Adrenal gland (tissue), 12 donors: ENCODE measurements around the gene SNRPN. TPM values are rescaled to one million over a fixed set of nuclear protein-coding genes. Genes with fewer than 3 reads are reported as not detected.

Experiments
- DNase-seq, 7 donors: peaks; one replicate each; pipeline ENCODE4 v3.0.0-alpha.2; 2019 to 2020
- H3K27ac ChIP-seq, 5 donors: fragments of 200-600 bp; sonication (generic) in 4 of 5; 1 replicate in 3 of 5; 2 replicates in 2 of 5; pipeline versions ENCODE4 v1.5.1 to v1.8.0; 2016 to 2020; ENCODE audit warnings: mild to moderate bottlenecking in 1 of 5
- H3K27me3 ChIP-seq: fragments of 200-600 bp; 2 replicates; pipeline ENCODE4 v1.8.0; 2021
- H3K36me3 ChIP-seq, 2 donors: fragments of 200-600 bp; replicated peaks in 1 of 2; 1 replicate in 1 of 2; 2 replicates in 1 of 2; pipeline versions ENCODE4 v1.5.1 to v1.8.0; 2018 to 2022
- H3K4me1 ChIP-seq, 2 donors: fragments of 200-600 bp; replicated peaks in 1 of 2; 1 replicate in 1 of 2; 2 replicates in 1 of 2; pipeline versions ENCODE4 v1.5.1 to v1.8.0; 2018 to 2021
- H3K4me3 ChIP-seq, 4 donors: fragments of 200-600 bp; sonication (generic) in 3 of 4; one replicate each; pipeline ENCODE4 v1.5.1; 2016 to 2018
- H3K9me3 ChIP-seq, 3 donors: fragments of 200-600 bp; sonication (generic) in 1 of 3; replicated peaks in 1 of 3; 1 replicate in 2 of 3; 2 replicates in 1 of 3; pipeline versions ENCODE4 v1.5.1 to v1.8.0; 2016 to 2021
- POLR2A ChIP-seq, 2 donors: fragments of 450-650 bp; IDR thresholded peaks; one replicate each; pipeline ENCODE4 v1.6.1; 2017; ENCODE audit warnings: antibody characterized with exemption in 2 of 2, mild to moderate bottlenecking in 2 of 2, moderate library complexity in 1 of 2
- WGBS, 4 donors: extraction: QIAGEN DNeasy Blood & Tissue Kit in 2 of 4; methylation state at CpG; one replicate each; pipeline versions ENCODE4 v1.1.5 to v1.1.7; 2013 to 2017; 5-methylcytosine and 5-hydroxymethylcytosine counted together
- intact Hi-C, 2 donors: fragments of 100-400 bp; cut with DNase I; formaldehyde crosslinking; loops; one replicate each; pipeline versions ENCODE4 v1.14.1 to v1.15.0; 2022 to 2023
- polyA plus RNA-seq, 3 donors: library from polyadenylated mRNA; stranded (reverse); fragments of 200-250 nt in 2 of 3; fragments of 350-450 nt in 1 of 3; fragmentation: Illumina TruSeq in 1 of 3; extraction: RNeasy Lipid Tissue Mini Kit (QIAGEN cat#74804) in 1 of 3; gene quantifications; one replicate each; pipeline ENCODE4 v1.2.3, GENCODE V29; 2013 to 2014
- total RNA-seq, 9 donors: library from RNA; depleted of rRNA in 4 of 9; stranded (reverse); fragments of >200 nt in 4 of 9; fragments of 120-200 nt in 1 of 9; fragmentation: NEBNext Ultra II Directional in 1 of 9; extraction: Animal tissue kit (Norgen Biotek cat#: 25700) in 1 of 9; gene quantifications; one replicate each; pipeline versions ENCODE4 v1.1.0 to v1.2.4, GENCODE V29; 2013 to 2023
- TF ChIP-seq, protein P1 (sequence below), 6 experiments: fragments of 450-650 bp in 4 of 6; fragments of 200-600 bp in 2 of 6; sonication (generic) in 1 of 6; IDR thresholded peaks; 1 replicate in 5 of 6; 2 replicates in 1 of 6; pipeline versions ENCODE4 v1.5.1 to v1.8.0; 2016 to 2021; ENCODE audit warnings: antibody characterized with exemption in 6 of 6, mild to moderate bottlenecking in 2 of 6, moderate library complexity in 1 of 6
- donor health status: healthy with polysubstance abuse.
- donor health status: Bipolar disorder and iron deficiency.
- donor health status: DM: yes; HTN: yes; CAD: no.
- donor health status: DM: no; HTN: no; CAD: no.
- donor health status: DM: no; HTN: no; CAD: no.
- donor health status: DM: yes; HTN: yes; CAD: no.

The SNRPN gene
- total and polyA plus RNA-seq, 12 donors: 164 to 394 (median 222) TPM

DNA sequence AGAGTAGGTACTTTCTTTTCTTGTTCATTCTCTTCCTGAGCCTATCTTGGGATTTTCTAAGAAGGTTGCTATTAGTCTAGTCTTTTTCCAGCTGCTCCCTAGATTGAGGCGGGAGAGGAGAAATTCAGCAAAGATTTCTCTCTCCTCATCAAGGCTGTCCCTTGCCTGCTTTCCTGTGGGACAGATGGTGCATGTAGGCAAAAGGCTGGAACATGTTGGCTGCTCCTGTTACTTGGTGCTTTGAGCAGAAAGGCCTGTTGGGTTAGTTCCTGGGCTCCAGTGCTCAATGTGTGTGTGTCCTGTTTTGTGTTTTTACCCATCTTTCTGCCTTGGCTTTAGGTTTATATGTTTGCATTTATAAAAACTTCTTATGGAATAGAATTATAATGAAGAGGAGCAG is 9.1 kb upstream of the SNRPN start:
- H3K27me3 ChIP-seq: no peaks in the 10 kb centered on the region
- no peaks in the 10 kb centered on the region for H3K36me3 ChIP-seq
- no peak overlapping the region for H3K4me3 ChIP-seq
- TF ChIP-seq, protein P1, sequence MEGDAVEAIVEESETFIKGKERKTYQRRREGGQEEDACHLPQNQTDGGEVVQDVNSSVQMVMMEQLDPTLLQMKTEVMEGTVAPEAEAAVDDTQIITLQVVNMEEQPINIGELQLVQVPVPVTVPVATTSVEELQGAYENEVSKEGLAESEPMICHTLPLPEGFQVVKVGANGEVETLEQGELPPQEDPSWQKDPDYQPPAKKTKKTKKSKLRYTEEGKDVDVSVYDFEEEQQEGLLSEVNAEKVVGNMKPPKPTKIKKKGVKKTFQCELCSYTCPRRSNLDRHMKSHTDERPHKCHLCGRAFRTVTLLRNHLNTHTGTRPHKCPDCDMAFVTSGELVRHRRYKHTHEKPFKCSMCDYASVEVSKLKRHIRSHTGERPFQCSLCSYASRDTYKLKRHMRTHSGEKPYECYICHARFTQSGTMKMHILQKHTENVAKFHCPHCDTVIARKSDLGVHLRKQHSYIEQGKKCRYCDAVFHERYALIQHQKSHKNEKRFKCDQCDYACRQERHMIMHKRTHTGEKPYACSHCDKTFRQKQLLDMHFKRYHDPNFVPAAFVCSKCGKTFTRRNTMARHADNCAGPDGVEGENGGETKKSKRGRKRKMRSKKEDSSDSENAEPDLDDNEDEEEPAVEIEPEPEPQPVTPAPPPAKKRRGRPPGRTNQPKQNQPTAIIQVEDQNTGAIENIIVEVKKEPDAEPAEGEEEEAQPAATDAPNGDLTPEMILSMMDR (IDR thresholded peaks at IDR 0.05): no peak
- TF ChIP-seq POLR2A (IDR thresholded peaks at IDR 0.05): no peak
- DNase-seq: no peak
- no peaks in the 10 kb centered on the region for H3K9me3 ChIP-seq
- intact Hi-C loops: no loop called here
- no peak overlapping the region for H3K27ac ChIP-seq
- H3K4me1 ChIP-seq: no peaks in the 10 kb centered on the region
- WGBS, 4 donors: 65 to 79% (median 76%) methylated on average over 1 of the region's 1 CpG

DNA sequence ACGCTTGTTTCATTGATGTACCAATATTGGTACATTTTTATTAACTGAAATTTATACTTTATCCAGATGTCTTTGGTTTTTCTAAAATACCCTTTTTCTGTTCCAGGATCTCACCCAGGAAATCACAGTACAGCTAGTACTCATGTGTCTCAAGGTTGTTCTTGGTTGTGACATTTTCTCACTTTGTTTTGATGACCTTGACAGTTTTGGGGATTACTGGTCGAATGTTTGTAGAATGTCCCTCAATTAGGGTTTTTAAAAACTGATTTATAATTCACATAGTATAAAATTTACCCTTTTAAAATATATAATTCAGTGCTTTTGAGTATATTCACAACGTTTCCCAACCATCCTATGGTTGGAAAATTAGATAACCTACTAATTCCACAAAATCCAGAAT is 6.3 kb upstream of the SNRPN start:
- 49 to 63% (median 61%) methylated on average over 3 of the region's 3 CpGs for WGBS, 4 donors
- Histone ChIP-seq H3K4me1 (no peaks in the 10 kb centered on the region), H3K9me3 (no peaks in the 10 kb centered on the region), H3K27ac (no peak overlapping the region), H3K4me3 (no peak overlapping the region), H3K27me3 (no peaks in the 10 kb centered on the region), H3K36me3 (no peaks in the 10 kb centered on the region)
- TF ChIP-seq, protein P1 (IDR thresholded peaks at IDR 0.05): no peak
- no peak for TF ChIP-seq POLR2A (IDR thresholded peaks at IDR 0.05)
- DNase-seq: no peak
- intact Hi-C loops: no loop called here

DNA sequence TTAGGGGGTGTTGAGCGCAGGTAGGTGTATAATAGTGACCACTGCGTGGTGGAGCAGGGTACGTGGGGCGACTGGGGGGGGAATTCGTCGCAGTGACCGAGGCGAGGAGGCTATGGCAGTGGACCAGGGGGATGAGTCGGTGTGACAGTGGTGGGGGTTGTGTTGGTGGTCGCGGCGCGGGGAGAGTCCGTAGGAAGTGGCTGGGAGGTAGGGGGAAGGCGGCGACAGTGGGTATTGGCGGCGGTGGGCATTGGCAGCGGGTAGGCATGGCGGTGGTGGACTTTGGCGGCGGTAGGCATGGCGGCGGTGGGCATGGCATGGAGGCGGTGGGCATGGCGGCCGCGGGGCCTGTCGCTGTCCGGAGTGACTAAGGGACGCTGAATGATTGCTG is 739 bp downstream of the SNRPN start:
- no peak for TF ChIP-seq POLR2A (IDR thresholded peaks at IDR 0.05)
- TF ChIP-seq, protein P1 (IDR thresholded peaks at IDR 0.05): no peak
- Histone ChIP-seq H3K36me3 (no peaks in the 10 kb centered on the region), H3K4me3 (peak overlapping the region; percentile 37 to 80 (median 43)), H3K27me3 (no peaks in the 10 kb centered on the region), H3K27ac (peak overlapping the region; percentile 23 to 99 (median 93)), H3K9me3 (no peaks in the 10 kb centered on the region), H3K4me1 (peaks cover 0 to 10% of the 10 kb centered on the region in 2 donors)
- DNase-seq: peak; percentile 14 to 57 (median 24)
- WGBS, 4 donors: 47 to 68% (median 55%) methylated on average over 31 of the region's 31 CpGs
- intact Hi-C loops: no loop called here

DNA sequence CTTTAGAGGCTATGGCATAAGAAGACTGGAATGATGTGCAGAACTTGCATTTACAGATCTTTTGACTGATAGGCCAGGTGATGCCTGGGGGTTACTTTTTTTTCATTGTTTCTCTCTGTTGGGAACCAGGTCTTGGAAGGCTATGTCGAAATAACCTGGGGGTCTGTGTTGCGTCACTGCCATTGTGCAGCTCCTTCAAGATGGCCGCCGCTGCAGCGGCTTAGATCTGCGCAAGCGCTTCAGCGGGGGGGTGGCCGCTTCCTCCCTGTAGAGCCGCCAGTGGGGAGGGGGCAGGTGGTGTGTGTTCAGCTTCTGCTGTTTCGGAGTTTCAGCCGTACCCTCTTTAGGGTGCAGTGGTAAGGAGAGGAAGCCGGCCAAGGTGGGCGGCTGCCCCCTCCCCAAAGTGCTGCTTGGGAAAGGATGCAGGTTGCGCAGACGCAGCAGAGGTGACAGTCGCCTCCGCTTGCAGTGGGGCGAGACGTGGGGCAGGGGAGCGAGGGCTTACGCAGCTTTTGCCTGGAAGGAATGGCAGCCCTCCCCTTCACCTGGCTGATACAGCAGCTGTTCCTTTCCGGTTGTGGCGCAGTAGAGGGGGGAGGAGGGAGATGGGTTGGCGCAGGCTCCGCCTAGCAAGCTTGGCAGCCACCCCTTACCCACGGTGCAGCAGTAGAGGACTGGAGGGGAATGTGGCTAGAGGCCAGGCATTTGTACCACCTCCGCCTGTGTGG is 1.5 kb downstream of the SNRPN start:
- intact Hi-C loops: no loop called here
- peak overlapping the region; percentile 27 to 80 (median 43) for H3K4me3 ChIP-seq
- WGBS, 4 donors: 50 to 56% (median 51%) methylated on average over 17 to 28 of the region's 28 CpGs
- no peaks in the 10 kb centered on the region for H3K36me3 ChIP-seq
- peaks cover 0 to 10% of the 10 kb centered on the region in 2 donors for H3K4me1 ChIP-seq
- DNase-seq: peak; percentile 74 to 88 (median 83)
- H3K27ac ChIP-seq: peak overlapping the region; percentile 23 to 99 (median 93)
- no peaks in the 10 kb centered on the region for H3K9me3 ChIP-seq
- no peaks in the 10 kb centered on the region for H3K27me3 ChIP-seq
- TF ChIP-seq, protein P1 (IDR thresholded peaks at IDR 0.05): no peak
- peak; percentile 66 to 86 for TF ChIP-seq POLR2A (IDR thresholded peaks at IDR 0.05)
